Suppressor macrophage treated with lipopolysaccharide for 1 hour (primary cell): ENCODE data around the gene ZNF738.
"Not testable (repeated sequence)": the region's sequence is repeated elsewhere in the genome, so short reads cannot be mapped to it uniquely, and the experiment has no call there.

ENCODE experiments used
- DNase-seq, 3 donors: peaks; one replicate each; pipeline ENCODE4 v3.0.0-alpha.2; 2020 to 2022

ZNF738 gene

GRCh38 chr19:21358768-21359451, at the start of gene ZNF738:
TSS of gene ZNF738 (plus strand) at chr19:21359000. CDS start at chr19:21359141, 141 bp downstream.
- peak; percentile 92 to 95 (median 94) for DNase-seq

- not testable (repeated sequence) for DNase-seq
These were observed 46.0 kb upstream of the ZNF738 start for GRCh38 chr19:21312807-21313206.

GRCh38 chr19:21314676-21315075, 44.1 kb upstream of the ZNF738 start:
- DNase-seq: peak; percentile 39 to 75 (median 65)

- DNase-seq: no peak
These were observed 41.0 kb upstream of the ZNF738 start for GRCh38 chr19:21317821-21318220.

GRCh38 chr19:21321134-21321533, 37.7 kb upstream of the ZNF738 start:
- no peak for DNase-seq

- DNase-seq: no peak
These were observed 36.8 kb upstream of the ZNF738 start for GRCh38 chr19:21321996-21322395.

- DNase-seq: no peak
These were observed 36.3 kb upstream of the ZNF738 start for GRCh38 chr19:21322528-21322927.

- DNase-seq: no peak
These were observed 35.8 kb upstream of the ZNF738 start for GRCh38 chr19:21323000-21323399.

GRCh38 chr19:21326169-21326568, 32.6 kb upstream of the ZNF738 start:
- no peak for DNase-seq

- peak in 1 of 3 donors; percentile 1 for DNase-seq
These were observed 30.4 kb upstream of the ZNF738 start for GRCh38 chr19:21328406-21328805.

GRCh38 chr19:21328885-21329605, 29.8 kb upstream of the ZNF738 start, which contains the start of gene ZNF708:
TSS of gene ZNF708 (minus strand) at chr19:21329410. CDS start at chr19:21329212, 198 bp downstream.
- peak; percentile 90 to 91 (median 91) for DNase-seq

GRCh38 chr19:21335721-21336120, 23.1 kb upstream of the ZNF738 start:
- DNase-seq: no peak

- not testable (repeated sequence) for DNase-seq
These were observed 14.0 kb upstream of the ZNF738 start for GRCh38 chr19:21344841-21345240.

GRCh38 chr19:21352830-21353229, 6.0 kb upstream of the ZNF738 start:
- no peak for DNase-seq

GRCh38 chr19:21362291-21362690, 3.5 kb downstream of the ZNF738 start:
- DNase-seq: no peak

- no peak for DNase-seq
These were observed 25.3 kb downstream of the ZNF738 start for GRCh38 chr19:21383980-21384582.

GRCh38 chr19:21396121-21396520, 37.3 kb downstream of the ZNF738 start:
- no peak for DNase-seq

- DNase-seq: peak; percentile 91 to 95 (median 91)
These were observed 38.2 kb downstream of the ZNF738 start, which contains the start of gene ZNF493 for GRCh38 chr19:21396893-21397572. TSS of gene ZNF493 (plus strand) at chr19:21397133. CDS start at chr19:21397238, 105 bp downstream.

GRCh38 chr19:21398851-21399250, 40.1 kb downstream of the ZNF738 start:
- no peak for DNase-seq

GRCh38 chr19:21402303-21402985, 43.6 kb downstream of the ZNF738 start:
- DNase-seq: no peak

- no peak for DNase-seq
These were observed 51.4 kb downstream of the ZNF738 start for GRCh38 chr19:21410166-21410565.

GRCh38 chr19:21422244-21422643, 63.4 kb downstream of the ZNF738 start:
- no peak for DNase-seq
